Measurements from ENCODE around the gene NCOA5.

NCOA5 gene

GRCh38 chr20:46089167-46089416, 670 bp downstream of the NCOA5 start:
- DNase-seq (ENCODE audit: low spot score): no peak

GRCh38 chr20:46088409-46089166, 1.2 kb downstream of the NCOA5 start:
- DNase-seq (ENCODE audit: low spot score): peak; percentile 9

- DNase-seq (ENCODE audit: low spot score): peak; percentile 30
Measured at GRCh38 chr20:46087161-46087560, 2.6 kb downstream of the NCOA5 start.

- DNase-seq (ENCODE audit: low spot score): no peak
Measured at GRCh38 chr20:46085179-46085851, 4.4 kb downstream of the NCOA5 start.

- DNase-seq (ENCODE audit: low spot score): no peak
Measured at GRCh38 chr20:46084805-46085178, 5.0 kb downstream of the NCOA5 start.

GRCh38 chr20:46083531-46084061, 6.2 kb downstream of the NCOA5 start:
- no peak for DNase-seq (ENCODE audit: low spot score)

GRCh38 chr20:46083101-46083500, 6.7 kb downstream of the NCOA5 start:
- peak; percentile 30 for DNase-seq (ENCODE audit: low spot score)

GRCh38 chr20:46081074-46081473, 8.7 kb downstream of the NCOA5 start:
- no peak for DNase-seq (ENCODE audit: low spot score)

- DNase-seq (ENCODE audit: low spot score): peak; percentile 51
Measured at GRCh38 chr20:46078954-46079353, 10.8 kb downstream of the NCOA5 start.

- DNase-seq (ENCODE audit: low spot score): no peak
Measured at GRCh38 chr20:46077642-46078305, 12.0 kb downstream of the NCOA5 start.

GRCh38 chr20:46076806-46077205, 13.0 kb downstream of the NCOA5 start:
- no peak for DNase-seq (ENCODE audit: low spot score)

GRCh38 chr20:46074006-46074405, 15.8 kb downstream of the NCOA5 start:
- DNase-seq (ENCODE audit: low spot score): no peak

- no peak for DNase-seq (ENCODE audit: low spot score)
Measured at GRCh38 chr20:46073443-46073842, 16.3 kb downstream of the NCOA5 start.

- DNase-seq (ENCODE audit: low spot score): no peak
Measured at GRCh38 chr20:46073024-46073423, 16.7 kb downstream of the NCOA5 start.

GRCh38 chr20:46071573-46071972, 18.2 kb downstream of the NCOA5 start:
- no peak for DNase-seq (ENCODE audit: low spot score)

- DNase-seq (ENCODE audit: low spot score): no peak
Measured at GRCh38 chr20:46070215-46070900, 19.4 kb downstream of the NCOA5 start.

GRCh38 chr20:46065691-46066090, 24.1 kb downstream of the NCOA5 start:
- no peak for DNase-seq (ENCODE audit: low spot score)

GRCh38 chr20:46065006-46065405, 24.8 kb downstream of the NCOA5 start:
- no peak for DNase-seq (ENCODE audit: low spot score)

- DNase-seq (ENCODE audit: low spot score): no peak
Measured at GRCh38 chr20:46063652-46064054, 26.1 kb downstream of the NCOA5 start.

GRCh38 chr20:46063151-46063550, 26.6 kb downstream of the NCOA5 start:
- DNase-seq (ENCODE audit: low spot score): no peak

- no peak for DNase-seq (ENCODE audit: low spot score)
Measured at GRCh38 chr20:46062621-46063020, 27.1 kb downstream of the NCOA5 start.

GRCh38 chr20:46062151-46062550, 27.6 kb downstream of the NCOA5 start:
- DNase-seq (ENCODE audit: low spot score): no peak

- DNase-seq (ENCODE audit: low spot score): no peak
Measured at GRCh38 chr20:46060975-46061374, 28.8 kb downstream of the NCOA5 start.
